NCI-H446 (cell line): Measurements from ENCODE around the gene ITPR1.

Source experiments
- DNase-seq, 2 experiments: peaks; one replicate each; lab custom pipeline; 2025; lab: John Stamatoyannopoulos, UW

The ITPR1 gene

GRCh38 chr3:4814305-4814903 lies 321.3 kb downstream of the ITPR1 start:
- DNase-seq: no peak

- DNase-seq: no peak
Observed at GRCh38 chr3:4814904-4815574, 321.9 kb downstream of the ITPR1 start.

- DNase-seq: no peak
Observed at GRCh38 chr3:4816306-4816705, 323.2 kb downstream of the ITPR1 start.

GRCh38 chr3:4816718-4817117 lies 323.6 kb downstream of the ITPR1 start:
- no peak for DNase-seq

- DNase-seq: no peak
Observed at GRCh38 chr3:4817128-4817527, 324.0 kb downstream of the ITPR1 start.

- DNase-seq: no peak
Observed at GRCh38 chr3:4818164-4818563, 325.0 kb downstream of the ITPR1 start.

GRCh38 chr3:4818986-4819693 lies 326.0 kb downstream of the ITPR1 start:
- no peak for DNase-seq

- DNase-seq: no peak
Observed at GRCh38 chr3:4819746-4820145, 326.6 kb downstream of the ITPR1 start.

GRCh38 chr3:4820296-4821121 lies 327.4 kb downstream of the ITPR1 start:
- no peak for DNase-seq

- DNase-seq: no peak
Observed at GRCh38 chr3:4821338-4821737, 328.2 kb downstream of the ITPR1 start.

- DNase-seq: no peak
Observed at GRCh38 chr3:4821975-4822374, 328.8 kb downstream of the ITPR1 start.

GRCh38 chr3:4822568-4822967 lies 329.4 kb downstream of the ITPR1 start:
- no peak for DNase-seq

- no peak for DNase-seq
Observed at GRCh38 chr3:4823385-4823784, 330.2 kb downstream of the ITPR1 start.

GRCh38 chr3:4823986-4824925 lies 331.1 kb downstream of the ITPR1 start:
- no peak for DNase-seq

- DNase-seq: no peak
Observed at GRCh38 chr3:4824926-4825325, 331.8 kb downstream of the ITPR1 start.

- no peak for DNase-seq
Observed at GRCh38 chr3:4825436-4826236, 332.5 kb downstream of the ITPR1 start.

GRCh38 chr3:4826237-4827100 lies 333.3 kb downstream of the ITPR1 start:
- peak in 1 of 2 experiments; percentile 45 for DNase-seq

- no peak for DNase-seq
Observed at GRCh38 chr3:4827767-4828166, 334.6 kb downstream of the ITPR1 start.

GRCh38 chr3:4828279-4829030 lies 335.3 kb downstream of the ITPR1 start:
- DNase-seq: no peak
